Right cardiac atrium (tissue), 5 donors: ENCODE data around the gene TXNDC17. TPM values are rescaled to one million over a fixed set of nuclear protein-coding genes. Genes with fewer than 3 reads are reported as not detected.
"Not testable (repeated sequence)": the region's sequence is repeated elsewhere in the genome, so short reads cannot be mapped to it uniquely, and the experiment has no call there.

Source experiments
- ATAC-seq, 2 donors: fragments of 200-7000 bp; cut with Tn5 transposase; one replicate each; pipeline versions ENCODE4 v1.8.0 to v1.9.1; 2020; ENCODE audit warnings: moderate library complexity in 2 of 2, mild to moderate bottlenecking in 1 of 2
- DNase-seq, 3 donors: peaks; one replicate each; pipeline ENCODE4 v3.0.0-alpha.2; 2020
- H3K27ac ChIP-seq: one replicate; pipeline ENCODE4 v1.5.1; 2013; ENCODE audit warnings: mild to moderate bottlenecking, low read length, control low read depth, moderate library complexity
- H3K27me3 ChIP-seq: one replicate; pipeline ENCODE4 v1.6.1; 2013; ENCODE audit not compliant: control insufficient read depth, insufficient read depth
- H3K4me1 ChIP-seq: one replicate; pipeline ENCODE4 v1.6.1; 2013; ENCODE audit warnings: low read length; ENCODE audit not compliant: control insufficient read depth, insufficient read depth
- H3K4me3 ChIP-seq: one replicate; pipeline ENCODE4 v1.5.1; 2013; ENCODE audit warnings: low read length, control low read depth
- H3K9me3 ChIP-seq: one replicate; pipeline ENCODE4 v1.6.1; 2013; ENCODE audit warnings: low read length; ENCODE audit not compliant: control insufficient read depth
- WGBS: extraction: QIAGEN DNeasy Blood & Tissue Kit; methylation state at CpG from one replicate; pipeline ENCODE4 v1.1.7; 2013; 5-methylcytosine and 5-hydroxymethylcytosine counted together
- intact Hi-C, 4 donors: fragments of 100-400 bp; cut with DNase I; formaldehyde crosslinking; loops; one replicate each; pipeline versions ENCODE4 v1.11.0 to v1.14.0; 2022 to 2023
- long read RNA-seq, 4 donors: library from polyadenylated mRNA; unstranded; transcript quantifications; one replicate each; pipeline ENCODE4 v2.0.0, GENCODE V29; 2020 to 2021
- polyA plus RNA-seq: library from polyadenylated mRNA; stranded (reverse); fragments of 200-250 nt; gene quantifications from one replicate; pipeline ENCODE4 v1.2.3, GENCODE V29; 2013
- total RNA-seq, 4 donors: library from RNA; stranded (reverse); fragmentation: NEBNext Ultra II Directional; extraction: Animal tissue kit (Norgen Biotek cat#: 25700); gene quantifications; one replicate each; pipeline ENCODE4 v1.2.1, GENCODE V29; 2021
- donor health status: healthy with polysubstance abuse.
- donor health status: DM: no; HTN: yes; CAD: no.
- donor health status: DM: no; HTN: no; CAD: no.
- donor health status: DM: no; HTN: yes; CAD: no; lungs with severe emphysema.
- donor health status: DM: yes; HTN: yes; CAD: no.

The TXNDC17 gene
- total RNA-seq (10 to 100 TPM; 40.3 to 52.6 (median 47.1) TPM), polyA plus RNA-seq (129 TPM)
- long read RNA-seq, donor 1, transcript TXNDC17-203 (3 exons, 420 nt): minor isoform, 7 of 47 reads
- long read RNA-seq, donor 1, transcript TXNDC17-201 (4 exons, 2,219 nt): major isoform, 33 of 47 reads
- long read RNA-seq, donor 1, partial matches to known transcripts: 0 of 47 reads
- long read RNA-seq, donor 1, other reads (novel, unspliced or antisense): 0 of 47 reads
- long read RNA-seq, donor 2, transcript TXNDC17-201 (4 exons, 2,219 nt): major isoform, 16 of 18 reads
- long read RNA-seq, donor 2, partial matches to known transcripts: 0 of 18 reads
- long read RNA-seq, donor 2, other reads (novel, unspliced or antisense): 0 of 18 reads
- long read RNA-seq, donor 3, transcript TXNDC17-201 (4 exons, 2,219 nt): major isoform, 21 of 26 reads
- long read RNA-seq, donor 3, partial matches to known transcripts: 0 of 26 reads
- long read RNA-seq, donor 3, other reads (novel, unspliced or antisense): 0 of 26 reads
- long read RNA-seq, donor 4, transcript TXNDC17-201 (4 exons, 2,219 nt): major isoform, 8 of 15 reads
- long read RNA-seq, donor 4, partial matches to known transcripts: 1 of 15 reads
- long read RNA-seq, donor 4, other reads (novel, unspliced or antisense): 2 of 15 reads

DNA sequence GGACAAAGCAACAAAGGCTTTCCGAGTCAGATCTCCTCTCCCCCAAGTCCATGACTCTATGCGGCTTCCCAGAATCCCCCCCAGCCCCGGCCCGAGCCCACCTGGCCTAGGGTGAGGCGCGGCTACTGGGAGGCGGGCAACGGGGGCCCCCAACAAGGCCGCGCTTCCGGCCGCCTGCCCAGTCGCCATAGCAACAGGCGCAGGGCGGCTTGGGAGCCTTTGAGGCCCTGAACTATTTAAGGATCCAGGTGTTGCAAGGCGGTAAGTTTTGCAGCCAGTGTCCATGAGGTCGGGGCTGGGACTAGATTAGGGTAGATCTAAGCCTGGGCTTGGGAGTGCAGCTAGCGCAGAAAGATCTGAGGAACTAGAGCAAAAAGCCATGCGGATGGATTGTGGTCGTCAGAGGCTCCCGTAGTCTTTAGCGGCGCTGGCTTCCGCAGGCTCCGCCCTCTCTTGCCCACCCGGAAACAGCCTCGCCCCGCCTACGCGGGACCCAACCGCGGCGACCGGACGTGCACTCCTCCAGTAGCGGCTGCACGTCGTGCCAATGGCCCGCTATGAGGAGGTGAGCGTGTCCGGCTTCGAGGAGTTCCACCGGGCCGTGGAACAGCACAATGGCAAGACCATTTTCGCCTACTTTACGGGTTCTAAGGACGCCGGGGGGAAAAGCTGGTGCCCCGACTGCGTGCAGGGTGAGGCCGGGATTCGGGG, at the start of gene TXNDC17, which contains the start of gene KIAA0753:
Gene TXNDC17 (plus strand): TSS at position 525 of the 711 bp plus-strand sequence. CDS start 23 bp downstream, at position 548.
Gene KIAA0753 (minus strand): TSS at position 176 of the 711 bp plus-strand sequence. CDS start 5,608 bp downstream, outside the sequence.
- Histone ChIP-seq H3K4me3 (peak within 1 kb of the TSS; percentile 96), H3K27me3 (no peaks in the 10 kb centered on the region), H3K9me3 (no peaks in the 10 kb centered on the region), H3K27ac (peak within 1 kb of the TSS; percentile 97), H3K4me1 (no peaks in the 10 kb centered on the region)
- under 1% methylated on average over 52 of the region's 52 CpGs for WGBS
- intact Hi-C loops: no loop called here
- ATAC-seq (peak; percentile 97 to 98), DNase-seq (peak; percentile 95 to 98 (median 97))

DNA sequence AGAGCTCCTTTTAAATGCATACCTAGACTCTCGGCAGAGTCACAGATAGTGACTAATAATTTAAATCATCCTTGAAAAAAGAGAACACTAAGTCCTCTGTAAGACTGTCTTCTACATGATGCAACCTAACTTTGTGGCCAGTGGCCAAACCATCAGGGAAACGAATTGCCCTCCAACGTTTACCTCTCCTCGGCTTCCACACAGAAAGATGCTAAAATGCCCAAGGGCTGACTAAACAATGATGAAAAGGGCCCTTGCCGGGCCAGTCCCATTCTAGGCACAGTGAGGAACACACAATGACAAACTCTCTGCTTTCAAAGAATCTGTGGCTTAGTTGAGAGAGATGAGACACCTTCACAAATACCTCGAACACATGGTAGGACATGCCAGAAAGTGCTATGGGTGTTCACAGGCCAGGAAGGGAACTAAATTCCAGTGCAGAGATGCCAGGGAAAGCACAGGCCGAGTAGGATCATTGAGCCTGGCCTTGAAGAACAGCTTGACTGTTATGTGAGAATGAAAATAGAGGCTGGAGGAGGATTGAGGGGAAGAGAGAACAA, 49.2 kb upstream of the TXNDC17 start:
- H3K9me3 ChIP-seq: no peaks in the 10 kb centered on the region
- intact Hi-C loops: no loop called here
- WGBS: 79% methylated on average over 7 of the region's 7 CpGs
- H3K4me1 ChIP-seq: no peaks in the 10 kb centered on the region
- H3K27me3 ChIP-seq: no peaks in the 10 kb centered on the region
- no peak overlapping the region for H3K27ac ChIP-seq
- no peak for ATAC-seq
- DNase-seq: no peak
- no peak overlapping the region for H3K4me3 ChIP-seq

DNA sequence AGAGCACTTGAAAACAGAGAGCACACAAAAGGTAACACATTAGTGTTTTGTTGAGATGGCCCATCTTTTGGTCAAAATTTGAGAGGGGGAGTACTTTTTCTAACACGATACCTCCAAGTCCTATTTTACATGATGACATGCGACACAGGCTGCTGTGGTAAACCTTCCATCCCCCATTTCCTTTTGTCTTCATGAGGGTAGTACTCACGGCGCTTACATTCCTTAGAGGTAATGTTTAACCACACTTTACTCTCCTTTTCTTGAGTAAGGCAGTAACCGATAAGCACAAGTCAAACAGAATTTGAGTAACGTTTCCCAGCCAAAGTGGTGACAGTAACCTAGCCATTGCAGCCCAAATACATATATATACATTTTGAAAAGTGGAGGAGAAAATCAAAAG, 48.7 kb upstream of the TXNDC17 start:
- DNase-seq: no peak
- Histone ChIP-seq H3K27ac (no peak overlapping the region), H3K27me3 (no peaks in the 10 kb centered on the region), H3K4me3 (no peak overlapping the region), H3K9me3 (no peaks in the 10 kb centered on the region), H3K4me1 (no peaks in the 10 kb centered on the region)
- ATAC-seq: no peak
- 94% methylated on average over 6 of the region's 6 CpGs for WGBS
- intact Hi-C loops: no loop called here

DNA sequence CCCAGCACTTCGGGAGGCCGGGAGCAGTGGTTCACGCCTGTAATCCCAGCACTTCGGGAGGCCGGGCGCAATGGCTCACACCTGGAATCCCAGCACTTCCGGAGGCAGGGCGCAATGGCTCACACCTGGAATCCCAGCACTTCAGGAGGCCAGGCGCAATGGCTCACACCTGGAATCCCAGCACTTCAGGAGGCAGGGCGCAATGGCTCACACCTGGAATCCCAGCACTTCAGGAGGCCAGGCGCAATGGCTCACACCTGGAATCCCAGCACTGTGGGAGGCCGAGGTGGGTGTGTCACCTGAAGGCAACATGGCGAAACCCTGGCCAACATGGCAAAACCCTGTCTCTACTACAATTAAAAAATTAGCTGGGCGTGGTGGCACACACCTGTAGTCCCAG, 47.5 kb upstream of the TXNDC17 start:
- intact Hi-C loops, H3K27ac ChIP-seq, ATAC-seq, H3K9me3 ChIP-seq, DNase-seq, H3K4me1 ChIP-seq, H3K4me3 ChIP-seq, H3K27me3 ChIP-seq: not testable (repeated sequence)
- 99% methylated on average over 14 of the region's 14 CpGs for WGBS

DNA sequence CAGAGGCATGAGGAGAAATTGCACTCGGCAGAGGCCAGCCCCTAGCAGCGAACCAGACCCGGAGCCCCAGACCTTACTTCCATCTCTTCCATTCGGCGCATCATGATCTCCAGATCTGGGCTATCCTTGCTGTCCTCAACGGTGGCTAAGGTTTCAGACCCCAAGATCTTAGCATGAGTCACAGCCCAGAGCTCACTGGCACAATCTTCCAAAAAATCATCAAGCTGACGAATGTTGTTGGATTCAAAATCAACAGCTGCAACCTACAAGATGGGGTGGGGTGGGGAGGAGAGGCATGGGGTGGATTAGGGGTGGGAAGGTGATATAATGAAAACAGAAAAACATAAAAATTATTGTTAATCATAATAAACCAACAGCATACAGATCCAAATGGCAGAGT, 44.8 kb upstream of the TXNDC17 start:
- Histone ChIP-seq H3K27me3 (no peaks in the 10 kb centered on the region), H3K27ac (no peak overlapping the region), H3K9me3 (no peaks in the 10 kb centered on the region), H3K4me3 (no peak overlapping the region), H3K4me1 (no peaks in the 10 kb centered on the region)
- ATAC-seq: no peak
- no peak for DNase-seq
- WGBS: 94% methylated on average over 7 of the region's 7 CpGs
- intact Hi-C loops: no loop called here

DNA sequence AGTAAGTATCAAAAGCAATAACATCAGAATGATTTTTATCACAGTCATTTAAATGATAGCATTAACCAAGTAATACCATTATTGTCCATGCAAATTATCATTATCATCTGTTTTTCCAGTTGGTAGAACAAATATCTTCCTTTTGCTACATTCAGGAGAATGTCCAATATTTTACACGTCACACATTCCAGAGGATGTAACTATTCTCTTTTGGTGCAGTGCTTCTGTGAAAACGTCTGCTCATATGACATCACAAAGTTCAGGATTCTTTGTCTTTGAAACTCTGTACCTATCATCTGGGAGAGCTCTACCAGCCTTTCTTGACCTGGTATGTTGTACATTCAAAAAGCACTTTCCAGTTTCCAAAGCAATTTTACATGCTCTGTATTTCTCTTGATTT, 44.3 kb upstream of the TXNDC17 start:
- H3K9me3 ChIP-seq: no peaks in the 10 kb centered on the region
- WGBS: 76% methylated on average over 2 of the region's 2 CpGs
- DNase-seq (no peak), ATAC-seq (no peak)
- intact Hi-C loops: no loop called here
- H3K4me1 ChIP-seq: no peaks in the 10 kb centered on the region
- no peak overlapping the region for H3K4me3 ChIP-seq
- no peak overlapping the region for H3K27ac ChIP-seq
- H3K27me3 ChIP-seq: no peaks in the 10 kb centered on the region

DNA sequence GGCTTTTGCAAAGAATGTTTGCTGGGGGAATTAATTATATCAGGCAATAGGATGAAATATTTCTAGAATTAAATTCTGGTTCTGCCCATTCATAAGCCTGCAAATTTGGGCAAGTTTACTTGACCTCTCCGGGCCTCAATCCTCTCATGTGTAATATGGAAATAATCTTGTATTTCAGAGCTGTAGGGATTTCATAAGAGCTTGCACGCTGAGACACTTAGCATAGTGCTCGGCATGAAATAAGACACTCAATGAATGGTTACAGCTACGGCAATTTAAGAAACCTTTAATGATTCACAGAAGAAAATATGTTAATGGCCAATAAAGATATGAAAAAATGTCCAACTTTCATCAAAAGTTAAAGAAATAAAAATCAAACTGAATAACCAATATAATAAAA, 43.9 kb upstream of the TXNDC17 start:
- no peak overlapping the region for H3K27ac ChIP-seq

DNA sequence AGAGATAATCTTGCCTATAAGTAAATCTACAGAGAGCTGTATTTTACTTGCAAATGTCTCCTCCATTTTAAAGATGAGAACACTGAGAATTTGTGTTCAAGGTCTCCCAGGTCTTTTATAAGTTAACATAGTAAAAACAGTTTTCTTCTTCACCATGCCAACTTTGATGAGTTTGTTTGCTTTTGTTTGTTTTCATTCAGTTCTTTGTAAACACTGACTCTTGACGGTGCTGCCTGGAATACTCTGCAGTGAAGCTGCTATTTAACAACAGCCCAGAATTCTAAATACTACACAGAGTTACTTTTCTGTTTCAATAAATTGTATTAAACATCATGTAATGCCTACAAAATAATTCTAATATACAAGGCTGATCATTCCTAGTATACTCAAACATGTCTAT, 43.1 kb upstream of the TXNDC17 start:
- 89% methylated on average over 1 of the region's 1 CpG for WGBS
- no peak for ATAC-seq

More for the DNA sequence above, 43.9 kb upstream of the TXNDC17 start:
- ATAC-seq (no peak), DNase-seq (no peak)
- no peaks in the 10 kb centered on the region for H3K9me3 ChIP-seq
- H3K4me3 ChIP-seq: no peak overlapping the region
- intact Hi-C loops: no loop called here
- 96% methylated on average over 4 of the region's 4 CpGs for WGBS
- no peaks in the 10 kb centered on the region for H3K4me1 ChIP-seq
- H3K27me3 ChIP-seq: no peaks in the 10 kb centered on the region

DNA sequence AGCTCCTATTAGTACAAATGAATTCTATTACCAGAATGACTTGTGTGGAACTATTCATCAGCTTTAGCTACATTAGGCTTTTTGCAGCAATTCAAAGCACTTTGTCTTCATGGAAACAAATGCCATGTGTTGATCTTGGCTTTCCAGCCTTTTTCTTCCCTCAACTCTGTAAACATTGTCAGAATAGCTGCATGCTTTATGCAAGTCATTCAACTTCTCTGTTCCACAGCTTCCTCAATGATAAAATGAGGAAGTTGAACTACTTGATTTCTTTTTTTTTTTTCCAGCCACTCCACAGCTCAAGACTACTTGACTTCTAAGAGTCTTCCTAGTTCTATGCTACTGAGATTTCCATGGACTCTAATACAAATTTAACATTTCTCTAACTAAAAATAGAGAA, 41.5 kb upstream of the TXNDC17 start:
- no peak overlapping the region for H3K4me3 ChIP-seq
- ATAC-seq (peak; percentile 60 to 84), DNase-seq (no peak)
- intact Hi-C loops: no loop called here
- no peaks in the 10 kb centered on the region for H3K9me3 ChIP-seq
- H3K27me3 ChIP-seq: no peaks in the 10 kb centered on the region
- no peaks in the 10 kb centered on the region for H3K4me1 ChIP-seq
- no peak overlapping the region for H3K27ac ChIP-seq

More for the DNA sequence above, 43.1 kb upstream of the TXNDC17 start:
- no peak overlapping the region for H3K4me3 ChIP-seq
- H3K27me3 ChIP-seq: no peaks in the 10 kb centered on the region
- no peak overlapping the region for H3K27ac ChIP-seq
- DNase-seq: no peak
- no peaks in the 10 kb centered on the region for H3K4me1 ChIP-seq
- H3K9me3 ChIP-seq: no peaks in the 10 kb centered on the region
- intact Hi-C loops: no loop called here

DNA sequence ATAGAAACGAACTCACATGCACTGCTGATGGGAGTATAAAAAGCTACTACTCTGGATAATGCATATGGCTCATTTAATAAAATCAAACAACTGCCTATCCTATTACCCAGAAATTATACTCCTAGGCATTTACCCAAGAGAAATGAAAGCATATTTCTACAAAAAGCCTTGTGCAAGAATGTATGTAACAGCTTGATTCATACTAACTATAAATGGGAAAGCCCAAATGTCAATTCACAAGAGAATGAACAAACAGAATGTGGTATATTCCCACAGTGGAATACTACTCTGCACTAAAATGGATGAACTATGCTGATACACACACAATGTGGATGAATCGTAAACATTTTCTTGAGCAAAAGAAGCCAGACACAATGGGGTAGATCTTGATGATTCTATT, 38.7 kb upstream of the TXNDC17 start:
- ATAC-seq: no peak
- intact Hi-C loops: loop anchor here in 1 of 4 donors (2.0 kb wide), 1 partner anchor 67 kb away; no protein-coding TSS in a partner anchor

More for the DNA sequence above, 38.7 kb upstream of the TXNDC17 start:
- no peak for DNase-seq
- no peaks in the 10 kb centered on the region for H3K27me3 ChIP-seq
- H3K9me3 ChIP-seq: no peaks in the 10 kb centered on the region
- WGBS: 92% methylated on average over 2 of the region's 2 CpGs
- no peak overlapping the region for H3K27ac ChIP-seq
- no peak overlapping the region for H3K4me3 ChIP-seq
- no peaks in the 10 kb centered on the region for H3K4me1 ChIP-seq
